RWPE1 (cell line): Measurements from ENCODE around the gene EYS.
"Not testable (repeated sequence)": the region's sequence is repeated elsewhere in the genome, so short reads cannot be mapped to it uniquely, and the experiment has no call there.

Experiments used
- CTCF ChIA-PET: fragments of 350-600 bp; sonication (Branson Sonifier 250); formaldehyde crosslinking; extraction: SDS; loops from one replicate; lab custom pipeline; 2021; lab: Yijun Ruan, JAX
- POLR2A ChIA-PET: fragments of 400-600 bp; formaldehyde crosslinking; extraction: SDS; loops from one replicate; lab custom pipeline; 2020; ENCODE audit warnings: antibody characterized with exemption; ENCODE audit not compliant: low non-redundant PET; lab: Yijun Ruan, JAX
- DNase-seq: peaks from one replicate; pipeline ENCODE4 v3.0.0; 2012; ENCODE audit warnings: low spot score
- H3K27ac ChIP-seq: fragments of 450-650 bp; 2 replicates; pipeline ENCODE4 v1.5.1; 2017
- CTCF ChIP-seq: fragments of 450-650 bp; conservative IDR thresholded peaks from 2 replicates; pipeline ENCODE4 v1.5.1; 2017; ENCODE audit warnings: low read depth, mild to moderate bottlenecking

The EYS gene

GRCh38 chr6:64476935-64477334 lies 1230.1 kb downstream of the EYS start:
- H3K27ac ChIP-seq: no peak overlapping the region
- no peak for DNase-seq
- ChIA-PET POLR2A (no interaction called here), CTCF (no interaction called here)
- TF ChIP-seq CTCF: no peak

- H3K27ac ChIP-seq, POLR2A ChIA-PET, DNase-seq: not testable (repeated sequence)
- CTCF ChIA-PET: interaction anchor here (0.6 kb wide), 1 partner anchor 499 kb away, joined by 3 read pairs; no protein-coding TSS in a partner anchor
Observed at GRCh38 chr6:64469405-64469804, 1237.6 kb downstream of the EYS start.

- DNase-seq: no peak
- POLR2A ChIA-PET: no interaction called here
- no peak for TF ChIP-seq CTCF
- H3K27ac ChIP-seq: no peak overlapping the region
- CTCF ChIA-PET: no interaction called here
Observed at GRCh38 chr6:64467656-64468055, 1239.4 kb downstream of the EYS start.

- no peak overlapping the region for H3K27ac ChIP-seq
- no peak for TF ChIP-seq CTCF
- no peak for DNase-seq
- ChIA-PET POLR2A (no interaction called here), CTCF (interaction anchor here (0.6 kb wide), 1 partner anchor 128 kb away, joined by 3 read pairs; no protein-coding TSS in a partner anchor)
Observed at GRCh38 chr6:64459411-64459944, 1247.5 kb downstream of the EYS start.

- DNase-seq, H3K27ac ChIP-seq, POLR2A ChIA-PET, CTCF ChIA-PET: not testable (repeated sequence)
Observed at GRCh38 chr6:64448101-64448500, 1258.9 kb downstream of the EYS start.

GRCh38 chr6:64445038-64445437 lies 1262.0 kb downstream of the EYS start:
- no peak overlapping the region for H3K27ac ChIP-seq
- ChIA-PET CTCF (no interaction called here), POLR2A (no interaction called here)
- DNase-seq: no peak
- TF ChIP-seq CTCF: no peak

- POLR2A ChIA-PET: no interaction called here
- peak; percentile 8 for DNase-seq
- TF ChIP-seq CTCF: no peak
- H3K27ac ChIP-seq: no peak overlapping the region
- CTCF ChIA-PET: no interaction called here
Observed at GRCh38 chr6:64439274-64439673, 1267.8 kb downstream of the EYS start.

GRCh38 chr6:64437996-64438395 lies 1269.0 kb downstream of the EYS start:
- POLR2A ChIA-PET: no interaction called here
- CTCF ChIA-PET: no interaction called here
- H3K27ac ChIP-seq: no peak overlapping the region
- no peak for TF ChIP-seq CTCF
- DNase-seq: no peak
